Activated CD8-positive, alpha-beta T cell treated with anti-CD3 and anti-CD28 coated beads for 36 hours (primary cell): ENCODE measurements around the gene HRK. TPM values are rescaled to one million over a fixed set of nuclear protein-coding genes. Genes with fewer than 3 reads are reported as not detected.
A peak's percentile ranks its signal among the peaks of the same experiment; 100 is the strongest.

Experiments used
- ATAC-seq: fragments of 200-7000 bp; cut with Tn5 transposase; one replicate; pipeline ENCODE4 v1.10.0; 2021; ENCODE audit warnings: mild to moderate bottlenecking, moderate library complexity
- CTCF ChIA-PET: fragments of 350-600 bp; sonication (Branson Sonifier 250); formaldehyde crosslinking; loops from one replicate; lab custom pipeline; 2021; ENCODE audit warnings: antibody characterized with exemption; lab: Charles Lee
- POLR2A ChIA-PET: fragments of 350-600 bp; sonication (Branson Sonifier 250); formaldehyde crosslinking; loops from one replicate; lab custom pipeline; 2021; ENCODE audit warnings: antibody characterized with exemption; lab: Charles Lee
- DNase-seq: peaks from one replicate; pipeline ENCODE4 v3.0.0-alpha.2; 2020
- H3K27ac Mint-ChIP-seq: one replicate; pipeline ENCODE4 v1.8.0; 2021; ENCODE audit warnings: mild to moderate bottlenecking, mixed read lengths
- H3K27me3 Mint-ChIP-seq: one replicate; pipeline ENCODE4 v1.8.0; 2021; ENCODE audit warnings: mixed read lengths
- H3K36me3 Mint-ChIP-seq: one replicate; pipeline ENCODE4 v1.8.0; 2021; ENCODE audit warnings: low read depth, mixed read lengths
- H3K4me1 Mint-ChIP-seq: one replicate; pipeline ENCODE4 v1.8.0; 2021; ENCODE audit warnings: low read depth, mixed read lengths
- H3K4me3 Mint-ChIP-seq: one replicate; pipeline ENCODE4 v1.8.0; 2021; ENCODE audit warnings: mild to moderate bottlenecking, moderate library complexity, mixed read lengths
- H3K9me3 Mint-ChIP-seq: one replicate; pipeline ENCODE4 v1.8.0; 2021; ENCODE audit warnings: mixed read lengths
- CTCF ChIP-seq: fragments of 200-600 bp; IDR thresholded peaks from one replicate; pipeline ENCODE4 v1.8.0; 2022; ENCODE audit warnings: antibody characterized with exemption, mild to moderate bottlenecking
- intact Hi-C: fragments of 100-400 bp; cut with micrococcal nuclease; formaldehyde crosslinking; loops from one replicate; pipeline ENCODE4 v1.10.0; 2022
- total RNA-seq, 2 experiments: library from RNA; stranded (reverse); gene quantifications; one replicate each; pipeline ENCODE4 v1.2.3, GENCODE V29; 2021

Gene HRK
- total RNA-seq, 2 experiments from 2014 or later = not detected

- ATAC-seq (no peak), DNase-seq (no peak)
- H3K27ac Mint-ChIP-seq = no peak overlapping the region
- H3K9me3 Mint-ChIP-seq = no peaks in the 10 kb centered on the region
- no peak for TF ChIP-seq CTCF
- H3K4me1 Mint-ChIP-seq = peaks cover 24% of the 10 kb centered on the region
- peak overlapping the region; percentile 69 for H3K4me3 Mint-ChIP-seq
- peaks cover 67% of the 10 kb centered on the region for H3K27me3 Mint-ChIP-seq
- CTCF ChIA-PET = interaction anchor here (1.0 to 2.3 kb wide), 5 partner anchors 12 to 177 kb away, joined by 3 to 9 read pairs (median 3); no protein-coding TSS in a partner anchor
- POLR2A ChIA-PET = interaction anchor here (1.5 kb wide), 1 partner anchor 13 kb away, joined by 3 read pairs; no protein-coding TSS in a partner anchor
- intact Hi-C loops = no loop called here
- no peaks in the 10 kb centered on the region for H3K36me3 Mint-ChIP-seq
Measured at GRCh38 chr12:116880213-116880816, 926 bp downstream of the HRK start.

DNA sequence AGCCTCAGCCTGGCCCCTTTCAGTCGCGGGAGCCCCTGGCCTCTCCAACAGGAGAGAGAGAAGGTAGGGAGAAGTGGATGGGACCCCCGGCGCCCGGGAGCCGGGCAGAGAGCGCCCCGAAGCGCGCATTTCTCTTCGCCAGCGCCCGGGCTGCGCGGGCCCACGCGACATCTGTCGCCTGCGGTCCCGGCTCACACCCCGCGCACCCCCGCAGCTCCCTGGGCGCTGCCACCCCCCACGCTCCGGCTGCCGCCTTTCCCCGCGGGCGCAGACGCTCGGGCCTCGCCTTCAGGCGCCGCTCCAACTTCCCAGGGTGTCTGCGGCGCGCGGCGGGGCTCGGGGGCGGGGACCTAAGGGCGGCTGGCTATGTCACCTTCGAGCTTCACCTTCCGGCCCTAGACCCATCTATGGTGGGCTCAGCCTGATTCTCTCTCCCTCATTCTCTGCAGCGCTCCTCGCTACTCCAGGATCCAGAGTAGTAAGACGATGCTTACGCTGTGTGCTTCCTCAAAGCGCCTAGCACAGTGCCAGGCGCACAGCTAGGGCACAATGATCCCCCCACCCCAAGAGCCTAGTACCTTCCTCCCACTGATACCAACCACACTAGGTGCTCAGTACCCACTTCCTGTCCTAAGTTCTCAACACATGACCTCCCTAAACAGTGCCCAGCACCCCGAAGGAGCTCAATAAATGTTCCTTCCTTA lies 1.6 kb downstream of the HRK start:
- CTCF ChIA-PET = interaction anchor here (1.0 to 2.3 kb wide), 3 partner anchors 161 to 176 kb away, joined by 3 to 9 read pairs (median 6); no protein-coding TSS in a partner anchor
- Mint-ChIP-seq H3K9me3 (peaks cover 2% of the 10 kb centered on the region), H3K4me1 (peaks cover 24% of the 10 kb centered on the region), H3K36me3 (no peaks in the 10 kb centered on the region), H3K4me3 (peak overlapping the region; percentile 69), H3K27me3 (peaks cover 67% of the 10 kb centered on the region), H3K27ac (no peak overlapping the region)
- TF ChIP-seq CTCF = no peak
- ATAC-seq = peak; percentile 20
- POLR2A ChIA-PET = no interaction called here
- DNase-seq = peak; percentile 35
- intact Hi-C loops = no loop called here

GRCh38 chr12:116878567-116879508 lies 2.4 kb downstream of the HRK start:
- CTCF ChIA-PET = interaction anchor here (1.0 kb wide), 1 partner anchor 175 kb away, joined by 6 read pairs; no protein-coding TSS in a partner anchor
- Mint-ChIP-seq H3K27me3 (peaks cover 67% of the 10 kb centered on the region), H3K4me1 (peaks cover 30% of the 10 kb centered on the region), H3K9me3 (peaks cover 5% of the 10 kb centered on the region), H3K27ac (no peak overlapping the region), H3K4me3 (peak overlapping the region; percentile 61), H3K36me3 (no peaks in the 10 kb centered on the region)
- intact Hi-C loops = no loop called here
- no peak for ATAC-seq
- peak; percentile 12 for DNase-seq
- TF ChIP-seq CTCF = no peak
- POLR2A ChIA-PET = no interaction called here

DNA sequence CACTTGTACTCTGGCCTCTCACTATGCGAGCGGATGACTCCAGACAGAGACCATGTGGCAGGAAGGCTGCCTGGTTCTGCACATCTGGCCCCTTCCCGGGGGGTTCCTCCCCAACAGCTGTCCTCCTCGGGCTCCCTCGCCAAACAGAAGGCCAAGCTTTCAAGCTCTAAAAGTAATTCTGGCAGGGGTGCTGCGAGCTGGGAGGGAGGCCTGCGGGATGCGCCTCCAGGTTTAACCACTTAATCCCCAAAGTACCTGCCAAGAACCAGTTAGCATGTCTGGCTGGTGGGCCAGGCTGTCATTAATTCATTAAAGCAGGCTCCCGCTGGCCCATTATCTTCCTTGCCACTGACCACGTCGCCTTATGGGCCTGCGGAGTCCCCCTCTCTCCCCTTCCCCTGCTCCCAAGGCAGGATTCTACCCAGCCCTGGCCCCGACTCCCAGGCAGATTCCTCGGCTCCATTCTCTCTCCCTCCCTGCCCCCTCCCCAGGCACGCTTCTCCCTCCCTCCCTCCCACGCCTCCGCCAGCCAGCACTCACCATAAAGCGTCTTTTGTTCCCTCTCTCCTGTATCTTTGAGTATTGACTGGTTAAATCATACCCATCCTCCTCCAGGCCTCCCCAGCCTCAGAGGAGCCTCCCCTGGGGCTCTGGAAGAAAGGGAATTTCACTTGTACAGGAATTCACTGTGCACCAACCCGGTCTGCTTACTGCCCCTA lies 4.9 kb downstream of the HRK start:
- Mint-ChIP-seq H3K4me3 (no peak overlapping the region), H3K27me3 (peaks cover 48% of the 10 kb centered on the region), H3K27ac (no peak overlapping the region), H3K9me3 (peaks cover 5% of the 10 kb centered on the region), H3K4me1 (peaks cover 28% of the 10 kb centered on the region), H3K36me3 (no peaks in the 10 kb centered on the region)
- POLR2A ChIA-PET = no interaction called here
- CTCF ChIA-PET = interaction anchor here (1.0 kb wide), 1 partner anchor 172 kb away, joined by 3 read pairs; no protein-coding TSS in a partner anchor
- DNase-seq (no peak), ATAC-seq (no peak)
- TF ChIP-seq CTCF = no peak
- intact Hi-C loops = no loop called here
